SKM-1 (cell line): ENCODE data around the gene KIF26A.

Source experiments
- DNase-seq: peaks from one replicate; lab custom pipeline; 2025; ENCODE audit not compliant: unreplicated experiment; lab: John Stamatoyannopoulos, UW

The KIF26A gene

GRCh38 chr14:104101086-104101621, 37.2 kb upstream of the KIF26A start:
- DNase-seq = no peak

- DNase-seq = no peak
Measured at GRCh38 chr14:104101651-104102281, 36.6 kb upstream of the KIF26A start.

- DNase-seq = no peak
Measured at GRCh38 chr14:104102282-104102914, 36.0 kb upstream of the KIF26A start.

- DNase-seq = no peak
Measured at GRCh38 chr14:104103061-104103445, 35.3 kb upstream of the KIF26A start.

GRCh38 chr14:104103446-104104075, 34.8 kb upstream of the KIF26A start:
- no peak for DNase-seq

GRCh38 chr14:104104076-104104901, 34.1 kb upstream of the KIF26A start:
- DNase-seq = no peak

- no peak for DNase-seq
Measured at GRCh38 chr14:104105071-104105821, 33.1 kb upstream of the KIF26A start.

- no peak for DNase-seq
Measured at GRCh38 chr14:104105822-104106470, 32.4 kb upstream of the KIF26A start.

GRCh38 chr14:104106471-104106991, 31.9 kb upstream of the KIF26A start:
- no peak for DNase-seq

GRCh38 chr14:104107101-104107581, 31.2 kb upstream of the KIF26A start:
- no peak for DNase-seq

GRCh38 chr14:104107611-104108569, 30.5 kb upstream of the KIF26A start:
- DNase-seq = no peak

- DNase-seq = no peak
Measured at GRCh38 chr14:104108570-104109541, 29.5 kb upstream of the KIF26A start.

GRCh38 chr14:104109731-104110361, 28.5 kb upstream of the KIF26A start:
- DNase-seq = no peak

GRCh38 chr14:104110491-104111209, 27.7 kb upstream of the KIF26A start:
- DNase-seq = no peak

- DNase-seq = no peak
Measured at GRCh38 chr14:104111301-104112112, 26.9 kb upstream of the KIF26A start.
